DOHH2 (cell line): ENCODE data around the gene ZFHX3.

ENCODE experiments used
- H3F3A ChIP-seq: fragments of 200-600 bp; sonication (generic), shearing (Covaris generic); 2 replicates; pipeline ENCODE4 v1.6.0; 2016; ENCODE audit warnings: antibody characterized with exemption, mild to moderate bottlenecking; ENCODE audit not compliant: control insufficient read depth, insufficient read depth
- H3K27ac ChIP-seq: fragments of 200-600 bp; sonication (generic); 2 replicates; pipeline ENCODE4 v1.5.1; 2014; ENCODE audit warnings: low read depth, mild to moderate bottlenecking, low read length, moderate library complexity
- H3K27me3 ChIP-seq: fragments of 200-600 bp; sonication (generic); 2 replicates; pipeline ENCODE4 v1.6.1; 2014; ENCODE audit warnings: mild to moderate bottlenecking, low read length, mixed read lengths; ENCODE audit not compliant: control insufficient read depth
- H3K36me3 ChIP-seq: fragments of 200-600 bp; sonication (generic); 2 replicates; pipeline ENCODE4 v1.6.1; 2014; ENCODE audit warnings: mild to moderate bottlenecking, low read length, moderate library complexity, mixed read lengths; ENCODE audit not compliant: control insufficient read depth
- H3K4me1 ChIP-seq: fragments of 200-600 bp; sonication (generic); 2 replicates; pipeline ENCODE4 v1.6.1; 2014; ENCODE audit warnings: mild to moderate bottlenecking, low read length, mixed read lengths; ENCODE audit not compliant: control insufficient read depth
- H3K4me2 ChIP-seq: fragments of 200-600 bp; sonication (generic); 2 replicates; pipeline ENCODE4 v1.6.0; 2014; ENCODE audit warnings: mild to moderate bottlenecking, low read length, moderate library complexity
- H3K4me3 ChIP-seq: fragments of 200-600 bp; sonication (generic); 2 replicates; pipeline ENCODE4 v1.5.1; 2014; ENCODE audit warnings: mild to moderate bottlenecking, low read length, mixed read lengths
- H3K79me2 ChIP-seq: fragments of 200-600 bp; sonication (generic); 2 replicates; pipeline ENCODE4 v1.6.1; 2014; ENCODE audit warnings: mild to moderate bottlenecking, low read length, mixed read lengths; ENCODE audit not compliant: control insufficient read depth
- H3K9me2 ChIP-seq: fragments of 200-600 bp; sonication (generic); replicated peaks from 2 replicates; pipeline ENCODE4 v1.6.1; 2014; ENCODE audit warnings: mild to moderate bottlenecking, low read length, mixed read lengths; ENCODE audit not compliant: control insufficient read depth
- H3K9me3 ChIP-seq: fragments of 200-600 bp; sonication (generic); 2 replicates; pipeline ENCODE4 v1.6.1; 2014; ENCODE audit warnings: antibody characterized with exemption, low read length, mixed read lengths; ENCODE audit not compliant: control insufficient read depth, insufficient read depth
- H4K20me1 ChIP-seq: fragments of 200-600 bp; sonication (generic); 2 replicates; pipeline ENCODE4 v1.6.0; 2014; ENCODE audit warnings: low read depth, mild to moderate bottlenecking, antibody characterized with exemption, low read length, moderate library complexity; ENCODE audit not compliant: control insufficient read depth, insufficient read depth
- CTCF ChIP-seq: fragments of 200-600 bp; sonication (generic); IDR thresholded peaks from one replicate; pipeline ENCODE4 v1.5.1; 2014; ENCODE audit warnings: antibody characterized with exemption, mild to moderate bottlenecking, low read depth, low read length; ENCODE audit not compliant: poor library complexity, severe bottlenecking
- EZH2phosphoT487 ChIP-seq: fragments of 200-600 bp; sonication (generic); IDR thresholded peaks from 2 replicates; pipeline ENCODE4 v1.6.1; 2017; ENCODE audit warnings: borderline replicate concordance, mild to moderate bottlenecking, antibody characterized with exemption, low read length, moderate library complexity, mixed read lengths

The ZFHX3 gene

GRCh38 chr16:73025151-73025855 lies 22.6 kb downstream of the ZFHX3 start:
- no peaks in the 10 kb centered on the region for H3K9me2 ChIP-seq
- H3K79me2 ChIP-seq, result peaks cover 6% of the 10 kb centered on the region
- H3K36me3 ChIP-seq, result no peaks in the 10 kb centered on the region
- H3K4me2 ChIP-seq, result no peak overlapping the region
- H3K9me3 ChIP-seq, result no peaks in the 10 kb centered on the region
- H3K4me3 ChIP-seq, result no peak overlapping the region
- H3K4me1 ChIP-seq, result no peaks in the 10 kb centered on the region
- H4K20me1 ChIP-seq, result peaks cover 3% of the 10 kb centered on the region; the same call in 1 of the 2 replicates
- H3K27ac ChIP-seq, result no peak overlapping the region
- H3K27me3 ChIP-seq, result no peaks in the 10 kb centered on the region
- H3F3A ChIP-seq, result no peaks in the 10 kb centered on the region
- TF ChIP-seq CTCF (no peak), EZH2phosphoT487 (no peak)

- H3K4me2 ChIP-seq, result no peak overlapping the region
- no peaks in the 10 kb centered on the region for H3K27me3 ChIP-seq
- H3K9me3 ChIP-seq, result no peaks in the 10 kb centered on the region
- H3K9me2 ChIP-seq, result no peaks in the 10 kb centered on the region
- H3K36me3 ChIP-seq, result no peaks in the 10 kb centered on the region
- H3K79me2 ChIP-seq, result peaks cover 5% of the 10 kb centered on the region
- H3K27ac ChIP-seq, result no peak overlapping the region
- peaks cover 3% of the 10 kb centered on the region; the same call in 1 of the 2 replicates for H4K20me1 ChIP-seq
- no peaks in the 10 kb centered on the region for H3F3A ChIP-seq
- no peaks in the 10 kb centered on the region for H3K4me1 ChIP-seq
- TF ChIP-seq EZH2phosphoT487, result no peak
- TF ChIP-seq CTCF, result no peak
- H3K4me3 ChIP-seq, result no peak overlapping the region
Measured at GRCh38 chr16:73024571-73025105, 23.3 kb downstream of the ZFHX3 start.

DNA sequence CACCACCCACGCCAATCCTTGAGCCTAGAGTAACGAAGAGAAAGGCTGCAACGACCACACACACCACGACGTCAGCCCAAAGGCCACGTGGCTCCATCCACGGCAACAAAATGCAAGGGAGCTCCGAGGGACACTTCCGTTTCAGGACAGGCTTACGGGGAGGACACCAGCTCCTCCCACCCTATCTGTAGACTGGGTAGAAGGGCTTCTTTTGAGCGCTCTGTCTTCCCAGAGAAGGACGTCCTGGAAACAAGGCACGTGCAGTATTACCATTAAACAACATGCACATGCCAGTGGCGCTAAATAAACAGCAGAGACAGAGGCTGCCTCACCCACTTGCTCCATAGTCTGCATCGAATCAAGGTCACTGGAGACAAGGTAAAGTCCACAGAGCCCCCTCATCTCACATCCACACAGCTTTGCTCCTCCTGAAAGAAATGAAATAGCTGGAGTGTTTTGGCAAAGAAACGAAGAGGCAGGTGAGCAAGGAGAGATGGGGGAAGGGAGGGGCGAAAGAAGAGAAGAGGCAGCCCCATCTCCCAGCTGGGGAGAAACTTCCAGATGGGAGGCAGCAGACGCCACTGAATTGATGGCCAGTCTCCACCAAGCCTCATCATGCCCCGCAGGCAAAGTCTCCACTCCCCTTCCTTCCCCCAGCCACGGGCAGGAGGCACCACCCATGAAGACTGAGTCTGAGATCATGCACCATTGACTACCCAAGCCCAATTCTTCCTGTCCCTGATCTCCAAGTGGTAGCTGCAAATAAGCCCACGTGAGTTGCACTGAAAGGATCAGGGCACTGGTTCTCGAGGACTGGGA lies 24.0 kb downstream of the ZFHX3 start:
- H3K36me3 ChIP-seq, result no peaks in the 10 kb centered on the region
- H3K79me2 ChIP-seq, result peaks cover 2% of the 10 kb centered on the region; the same call in 1 of the 2 replicates
- no peaks in the 10 kb centered on the region for H3F3A ChIP-seq
- no peaks in the 10 kb centered on the region for H3K27me3 ChIP-seq
- no peak overlapping the region for H3K4me2 ChIP-seq
- H3K9me2 ChIP-seq, result no peaks in the 10 kb centered on the region
- TF ChIP-seq EZH2phosphoT487 (no peak), CTCF (no peak)
- no peaks in the 10 kb centered on the region for H3K4me1 ChIP-seq
- H4K20me1 ChIP-seq, result peaks cover 3% of the 10 kb centered on the region; the same call in 1 of the 2 replicates
- no peak overlapping the region for H3K4me3 ChIP-seq
- H3K9me3 ChIP-seq, result no peaks in the 10 kb centered on the region
- no peak overlapping the region for H3K27ac ChIP-seq
